CD4-positive, alpha-beta T cell treated with Interferon gamma for 1 hour (primary cell): ENCODE data around the gene EXOC6B.

Experiments
- DNase-seq: peaks from one replicate; pipeline ENCODE4 v3.0.0-alpha.2; 2020

EXOC6B gene

GRCh38 chr2:72198532-72199241 is 627.1 kb downstream of the EXOC6B start:
- DNase-seq: no peak

DNA sequence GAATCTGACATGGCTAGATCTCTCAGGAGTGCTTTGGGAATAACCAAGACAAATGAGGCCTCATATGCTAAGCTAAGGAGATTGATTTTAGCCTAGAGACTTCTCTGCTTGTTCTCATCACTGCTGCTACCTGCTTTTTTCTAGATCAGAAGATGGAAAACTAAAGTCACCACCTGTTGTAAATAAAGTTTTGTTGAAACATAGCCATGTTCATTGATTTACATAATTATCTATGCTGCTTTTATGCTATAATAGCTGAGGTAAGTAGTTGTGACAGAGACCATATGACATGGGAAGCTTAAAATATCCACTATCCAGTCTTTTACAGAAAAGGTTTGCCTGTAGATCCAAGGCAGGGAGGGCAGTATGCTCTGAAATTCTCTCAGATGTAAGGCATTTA is 632.1 kb downstream of the EXOC6B start:
- DNase-seq: no peak

GRCh38 chr2:72191441-72191840 is 634.4 kb downstream of the EXOC6B start:
- no peak for DNase-seq

DNA sequence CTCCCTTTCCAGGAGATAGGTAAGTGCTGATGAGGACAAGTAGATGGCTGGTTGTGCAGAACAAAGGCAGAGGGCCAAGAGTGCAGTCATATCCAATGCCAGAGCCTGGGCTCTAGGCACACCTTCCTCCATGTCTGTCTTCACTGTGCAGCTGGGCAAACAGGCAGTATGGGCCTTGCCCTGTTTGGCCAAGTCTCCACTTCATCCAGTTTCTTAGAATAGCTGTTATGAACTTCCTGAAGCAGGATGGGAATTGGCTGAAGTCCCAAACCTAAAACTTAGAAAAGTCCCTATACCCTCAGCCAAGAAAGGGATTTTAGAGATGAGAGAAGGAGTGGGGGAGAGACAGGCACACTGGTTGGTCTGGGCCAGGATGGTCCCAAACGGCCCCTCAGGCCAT is 640.6 kb downstream of the EXOC6B start:
- DNase-seq: no peak

GRCh38 chr2:72183466-72183865 is 642.4 kb downstream of the EXOC6B start:
- DNase-seq: no peak

- no peak for DNase-seq
Observed at GRCh38 chr2:72183016-72183415, 642.8 kb downstream of the EXOC6B start.

DNA sequence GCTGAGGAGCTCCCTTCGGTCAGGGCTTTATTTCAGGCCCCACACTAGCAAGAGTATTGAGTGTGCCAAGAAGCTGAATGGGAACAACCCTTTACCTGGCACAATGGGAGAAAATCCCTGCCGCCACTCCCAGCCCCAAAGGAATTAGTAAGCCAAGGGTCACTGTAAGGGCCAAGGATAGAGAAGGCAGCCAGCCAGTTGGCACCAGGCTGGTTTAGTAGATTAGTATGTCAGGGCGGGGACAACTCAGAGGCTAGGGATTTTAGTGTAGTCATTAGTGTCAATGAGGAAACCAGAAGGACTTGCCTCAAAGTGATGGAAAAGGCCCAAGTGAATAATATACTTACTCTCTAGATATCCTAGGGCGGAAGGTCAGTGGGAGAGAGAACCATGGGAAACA is 643.3 kb downstream of the EXOC6B start:
- no peak for DNase-seq

- no peak for DNase-seq
Observed at GRCh38 chr2:72181616-72182015, 644.2 kb downstream of the EXOC6B start.

- DNase-seq: no peak
Observed at GRCh38 chr2:72180351-72180750, 645.5 kb downstream of the EXOC6B start.

- DNase-seq: no peak
Observed at GRCh38 chr2:72178551-72178950, 647.3 kb downstream of the EXOC6B start.

GRCh38 chr2:72176281-72176680 is 649.6 kb downstream of the EXOC6B start:
- no peak for DNase-seq

DNA sequence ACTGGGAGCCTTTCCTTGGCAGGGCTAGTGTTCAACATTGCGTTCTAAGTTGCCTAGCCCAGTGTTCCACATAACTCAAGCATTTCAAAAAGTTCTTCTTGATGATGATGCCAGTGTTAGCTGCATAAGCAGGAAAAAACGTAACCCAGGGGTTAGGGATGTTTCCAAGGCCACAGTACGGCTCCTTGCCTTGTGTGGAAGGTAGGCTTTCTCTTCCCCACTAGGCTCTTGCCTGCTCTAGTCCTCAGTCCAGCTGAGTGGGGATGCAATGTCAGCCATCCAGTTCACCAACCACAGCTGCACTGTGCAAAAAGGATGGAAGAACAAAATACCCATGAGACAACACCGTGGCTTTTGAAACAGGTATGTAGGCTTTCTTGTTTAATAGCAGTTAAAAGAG is 650.2 kb downstream of the EXOC6B start:
- no peak for DNase-seq

GRCh38 chr2:72173640-72174321 is 652.1 kb downstream of the EXOC6B start:
- no peak for DNase-seq

GRCh38 chr2:72172478-72172877 is 653.4 kb downstream of the EXOC6B start:
- no peak for DNase-seq

GRCh38 chr2:72166279-72166678 is 659.6 kb downstream of the EXOC6B start:
- DNase-seq: no peak

DNA sequence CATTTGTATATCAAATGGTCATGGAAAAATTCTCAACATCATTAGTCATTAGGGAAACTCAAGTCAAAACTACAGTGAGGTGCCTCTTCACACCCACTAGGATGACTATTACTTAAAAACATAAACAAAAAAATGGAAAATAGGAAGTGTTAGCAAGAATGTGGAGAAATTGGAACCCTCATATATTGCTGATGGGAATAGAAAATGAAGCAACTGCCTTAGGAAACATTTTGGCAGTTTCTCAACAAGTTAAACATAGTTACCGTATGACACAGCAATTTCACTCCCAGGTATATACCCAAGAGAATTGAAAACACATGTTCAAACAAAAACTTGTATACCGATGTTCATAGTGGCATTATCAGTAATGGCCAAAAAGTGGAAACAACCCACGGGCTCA is 660.0 kb downstream of the EXOC6B start:
- no peak for DNase-seq

DNA sequence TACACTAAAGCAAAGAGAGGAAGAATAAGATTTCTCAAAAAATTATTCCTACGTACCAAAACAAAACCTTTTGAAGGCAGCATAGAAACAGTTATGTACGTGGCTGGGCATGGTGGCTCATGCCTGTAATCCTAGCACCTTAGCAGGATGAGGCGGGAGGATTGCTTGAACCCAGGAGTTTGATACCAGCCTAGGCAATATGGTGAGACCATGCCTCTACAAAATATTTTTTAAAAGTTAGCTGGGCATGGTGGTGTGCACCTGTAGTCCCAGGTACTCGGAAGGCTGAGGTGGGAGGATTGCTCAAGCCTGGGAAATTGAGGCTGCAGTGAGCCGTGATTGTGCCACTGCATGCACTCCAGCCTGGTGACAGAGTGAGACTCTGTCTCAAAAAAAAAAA is 663.3 kb downstream of the EXOC6B start:
- DNase-seq: no peak

- DNase-seq: no peak
Observed at GRCh38 chr2:72159211-72159993, 666.4 kb downstream of the EXOC6B start.

- no peak for DNase-seq
Observed at GRCh38 chr2:72157871-72158771, 667.7 kb downstream of the EXOC6B start.

DNA sequence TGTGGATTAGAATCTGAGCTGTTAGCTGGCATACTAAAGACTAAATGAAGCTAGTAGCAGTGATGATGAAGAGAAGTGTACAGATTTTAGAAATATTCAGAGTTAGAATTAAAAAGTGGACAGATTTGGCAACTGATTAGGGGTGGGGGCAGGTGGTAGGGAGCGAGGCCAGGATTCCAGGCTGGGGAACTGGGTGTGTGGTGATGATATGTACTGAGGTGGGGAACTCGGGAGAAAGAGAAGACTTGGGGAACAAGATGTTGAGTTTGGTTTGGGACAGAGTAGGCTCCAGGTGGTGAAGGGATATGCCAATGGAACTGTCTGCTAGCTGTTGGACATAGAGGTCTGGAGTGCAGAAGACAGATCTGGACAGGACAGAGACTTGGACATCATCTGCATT is 669.0 kb downstream of the EXOC6B start:
- DNase-seq: no peak

DNA sequence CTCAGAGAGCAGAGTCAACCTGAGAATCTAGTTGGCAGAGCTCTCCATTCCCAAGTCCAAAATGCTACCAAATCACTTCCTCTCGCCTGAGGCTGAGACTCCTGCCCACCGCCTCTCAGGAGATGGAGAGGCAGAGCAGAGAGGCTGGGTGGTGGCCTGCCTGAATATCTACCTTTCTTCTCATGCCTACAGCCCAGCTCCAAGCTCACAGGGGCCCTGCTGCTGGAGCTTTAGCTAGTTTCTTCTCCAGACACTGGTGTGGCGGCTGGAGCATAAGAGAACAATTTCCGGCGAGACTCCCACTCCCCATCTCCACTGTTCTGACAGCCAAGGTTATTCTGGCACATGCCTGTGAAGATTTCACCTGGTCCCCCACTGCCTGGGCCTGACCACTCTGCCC is 670.1 kb downstream of the EXOC6B start:
- no peak for DNase-seq

GRCh38 chr2:72155151-72155550 is 670.7 kb downstream of the EXOC6B start:
- DNase-seq: no peak
